Mucosa of gallbladder (tissue), 1 donor: ENCODE results near the gene SHISA4. TPM values are rescaled to one million over a fixed set of nuclear protein-coding genes. Genes with fewer than 3 reads are reported as not detected.
A peak's percentile ranks its signal among the peaks of the same experiment; 100 is the strongest.
"Not testable (repeated sequence)": the region's sequence is repeated elsewhere in the genome, so short reads cannot be mapped to it uniquely, and the experiment has no call there.

Experiments used
- DNase-seq: peaks from one replicate; pipeline ENCODE4 v3.0.0-alpha.2; 2020; ENCODE audit warnings: low spot score
- total RNA-seq: library from RNA; stranded (reverse); gene quantifications from one replicate; pipeline ENCODE4 v1.2.1, GENCODE V29; 2021
- donor health status: DM: no; HTN: no; CAD: no.

SHISA4 gene
- total RNA-seq, 1 donor from 2014 or later, result 29.4 TPM

GRCh38 chr1:201898240-201898894 lies 9.7 kb downstream of the SHISA4 start:
- no peak for DNase-seq

GRCh38 chr1:201898992-201899391 lies 10.3 kb downstream of the SHISA4 start:
- no peak for DNase-seq

GRCh38 chr1:201899683-201900429 lies 11.2 kb downstream of the SHISA4 start:
- no peak for DNase-seq

- no peak for DNase-seq
Measured at GRCh38 chr1:201900476-201900875, 11.8 kb downstream of the SHISA4 start.

DNA sequence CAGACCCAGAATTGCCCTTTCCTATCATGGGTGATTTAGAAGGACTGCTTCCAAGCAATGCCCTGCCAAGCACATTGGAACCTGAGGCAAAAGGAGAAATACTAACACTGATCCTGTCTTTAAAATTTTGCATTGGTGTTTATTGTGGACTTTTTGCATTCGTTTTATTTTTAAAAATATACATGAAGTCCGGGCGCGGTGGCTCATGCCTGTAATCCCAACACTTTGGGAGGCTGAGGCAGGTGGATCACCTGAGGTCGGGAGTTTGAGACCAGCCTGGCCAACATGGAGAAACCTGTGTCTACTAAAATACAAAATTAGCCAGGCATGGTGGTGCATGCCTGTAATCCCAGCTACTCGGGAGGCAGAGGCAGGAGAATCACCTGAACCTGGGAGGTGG lies 12.3 kb downstream of the SHISA4 start:
- not testable (repeated sequence) for DNase-seq

DNA sequence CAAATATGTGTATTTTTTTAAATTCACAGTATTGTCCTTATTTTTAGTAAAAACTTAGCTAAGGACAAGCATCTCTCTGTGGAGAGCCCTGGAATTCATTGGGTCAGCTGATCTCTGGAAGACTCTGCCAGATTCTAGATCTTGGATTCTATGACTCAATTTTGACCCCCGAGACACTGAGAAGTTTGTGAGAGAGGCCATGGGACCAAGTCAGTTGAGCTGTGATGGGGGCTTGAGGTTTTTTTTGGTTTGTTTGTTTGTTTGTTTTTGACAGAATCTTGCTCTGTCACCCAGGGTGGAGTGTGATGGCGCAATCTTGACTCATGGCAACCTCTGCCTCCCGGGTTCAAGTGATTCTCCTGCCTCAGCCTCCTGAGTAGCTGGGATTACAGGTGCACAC lies 13.5 kb downstream of the SHISA4 start:
- DNase-seq, result no peak

- DNase-seq, result no peak
Measured at GRCh38 chr1:201903135-201903534, 14.4 kb downstream of the SHISA4 start.

GRCh38 chr1:201904579-201904978 lies 15.9 kb downstream of the SHISA4 start:
- peak; percentile 54 for DNase-seq

GRCh38 chr1:201905234-201905890 lies 16.7 kb downstream of the SHISA4 start:
- DNase-seq, result no peak

DNA sequence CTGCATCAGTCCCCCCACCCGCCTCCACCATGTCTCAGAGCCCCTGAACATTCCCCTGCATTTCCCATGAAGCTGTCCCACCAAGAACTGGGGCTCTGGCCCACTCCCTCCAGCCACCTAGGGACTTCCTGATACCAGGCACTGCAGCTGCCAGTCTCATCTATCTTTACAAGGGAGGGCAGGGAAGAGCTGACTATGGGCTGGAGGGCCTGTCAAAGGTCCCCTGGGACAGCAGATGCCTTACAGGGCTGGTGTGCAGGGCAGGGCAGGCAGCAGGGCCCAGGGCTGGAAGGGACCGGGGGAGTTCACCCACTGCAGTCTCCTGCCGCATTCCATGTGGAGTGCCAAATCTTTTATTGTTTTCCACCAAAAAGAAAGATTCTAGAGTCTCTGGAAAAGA lies 17.6 kb downstream of the SHISA4 start:
- no peak for DNase-seq

- no peak for DNase-seq
Measured at GRCh38 chr1:201907621-201908020, 18.9 kb downstream of the SHISA4 start.

GRCh38 chr1:201911826-201912571 lies 23.3 kb downstream of the SHISA4 start:
- no peak for DNase-seq

DNA sequence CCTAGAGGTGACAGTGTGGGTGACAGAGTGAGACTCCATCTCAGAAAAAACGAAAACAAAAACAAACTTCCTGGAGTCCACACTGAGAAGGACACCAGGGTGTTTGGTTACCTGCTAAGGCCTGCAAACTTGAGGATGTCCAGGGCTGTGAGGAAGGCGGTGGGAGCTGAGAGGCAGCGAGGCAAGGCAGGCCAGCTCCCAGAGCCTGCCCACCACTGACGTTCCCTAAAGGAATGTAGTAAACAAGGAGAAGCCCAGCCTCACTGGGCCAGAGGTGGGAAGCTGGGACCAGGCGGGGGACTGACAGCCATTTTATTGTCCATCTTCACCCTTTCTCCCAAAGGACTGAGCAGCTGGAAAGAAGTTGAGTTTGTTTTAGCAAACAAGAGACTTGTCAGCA lies 24.1 kb downstream of the SHISA4 start:
- DNase-seq, result peak; percentile 43

DNA sequence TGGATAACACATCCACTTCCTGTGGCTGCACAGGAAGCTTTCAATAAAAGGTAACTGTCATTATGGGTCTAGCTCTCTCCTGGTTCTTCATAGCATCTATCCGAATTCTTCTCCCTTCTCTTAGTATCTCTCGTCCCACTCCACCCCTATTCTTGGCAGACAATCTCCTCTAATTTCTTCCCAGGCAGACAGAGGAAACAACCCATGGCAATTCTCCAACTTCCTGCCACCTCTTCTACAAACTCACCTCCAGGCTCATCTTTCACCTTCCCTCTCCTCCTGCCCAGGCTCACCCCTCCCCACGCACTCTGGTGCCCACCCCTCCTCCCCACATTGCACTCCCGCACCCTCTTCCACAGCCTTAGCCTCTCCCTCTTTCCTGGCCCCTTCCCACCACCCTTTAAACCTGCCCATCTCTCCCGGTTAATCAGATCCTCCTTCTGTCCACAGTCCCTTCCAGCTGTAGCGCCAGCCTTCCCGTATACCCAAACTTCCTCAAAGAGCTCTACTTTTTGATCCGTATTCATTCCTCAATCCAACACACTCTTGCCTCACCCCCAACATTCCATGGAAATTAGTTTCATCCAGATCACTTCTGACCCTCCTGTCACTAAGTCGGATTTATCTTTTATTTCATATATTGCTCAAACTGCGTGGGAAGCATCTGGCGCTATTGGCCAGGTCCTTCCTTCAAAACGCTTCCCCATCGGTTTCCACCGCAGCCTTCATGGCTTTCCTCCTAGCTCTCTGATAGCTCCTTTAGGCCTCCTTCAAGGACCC lies 25.9 kb downstream of the SHISA4 start:
- DNase-seq, result no peak

GRCh38 chr1:201916649-201917249 lies 28.1 kb downstream of the SHISA4 start:
- peak; percentile 75 for DNase-seq

GRCh38 chr1:201917362-201918033 lies 28.8 kb downstream of the SHISA4 start:
- DNase-seq, result peak; percentile 51

- no peak for DNase-seq
Measured at GRCh38 chr1:201918343-201918742, 29.6 kb downstream of the SHISA4 start.

DNA sequence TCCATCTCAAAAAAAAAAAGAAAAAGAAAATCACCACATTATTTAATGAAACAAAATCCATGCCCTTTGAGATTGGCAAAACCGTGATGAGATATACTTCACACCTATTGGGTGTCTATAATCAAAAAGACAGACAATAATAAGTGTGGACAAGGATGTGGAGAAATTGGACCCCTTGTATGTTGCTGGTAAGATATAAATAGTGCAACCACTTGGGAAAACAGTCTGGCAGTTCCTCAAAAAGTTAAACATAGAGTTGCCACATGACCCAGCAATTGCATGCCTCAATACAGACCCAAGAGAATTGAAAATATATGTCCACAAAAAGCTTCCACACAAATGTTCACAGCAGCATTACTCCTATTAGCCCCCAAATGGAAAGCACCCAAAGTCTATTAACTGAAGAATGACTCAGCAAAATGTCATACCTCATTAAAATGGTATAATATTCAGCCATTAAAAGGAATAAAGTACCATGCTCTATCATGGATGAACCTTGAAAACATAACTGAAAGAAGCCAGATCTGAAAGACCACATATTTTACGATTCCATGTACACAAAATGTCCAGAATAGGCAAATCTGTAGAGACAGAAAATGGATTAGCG lies 33.4 kb downstream of the SHISA4 start:
- no peak for DNase-seq

DNA sequence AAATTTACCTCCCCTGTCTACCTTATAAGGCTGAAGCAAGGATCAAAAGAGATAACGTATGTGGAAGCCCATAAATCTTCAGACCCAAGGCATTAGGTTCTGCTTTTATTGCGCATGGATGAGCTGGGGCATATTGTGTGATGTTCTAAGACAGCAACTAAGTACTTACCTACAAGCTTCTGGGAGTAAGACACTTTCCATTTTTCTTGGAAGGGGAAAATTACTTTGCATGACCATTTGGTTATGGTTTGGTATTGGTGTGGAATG lies 36.5 kb downstream of the SHISA4 start:
- no peak for DNase-seq

DNA sequence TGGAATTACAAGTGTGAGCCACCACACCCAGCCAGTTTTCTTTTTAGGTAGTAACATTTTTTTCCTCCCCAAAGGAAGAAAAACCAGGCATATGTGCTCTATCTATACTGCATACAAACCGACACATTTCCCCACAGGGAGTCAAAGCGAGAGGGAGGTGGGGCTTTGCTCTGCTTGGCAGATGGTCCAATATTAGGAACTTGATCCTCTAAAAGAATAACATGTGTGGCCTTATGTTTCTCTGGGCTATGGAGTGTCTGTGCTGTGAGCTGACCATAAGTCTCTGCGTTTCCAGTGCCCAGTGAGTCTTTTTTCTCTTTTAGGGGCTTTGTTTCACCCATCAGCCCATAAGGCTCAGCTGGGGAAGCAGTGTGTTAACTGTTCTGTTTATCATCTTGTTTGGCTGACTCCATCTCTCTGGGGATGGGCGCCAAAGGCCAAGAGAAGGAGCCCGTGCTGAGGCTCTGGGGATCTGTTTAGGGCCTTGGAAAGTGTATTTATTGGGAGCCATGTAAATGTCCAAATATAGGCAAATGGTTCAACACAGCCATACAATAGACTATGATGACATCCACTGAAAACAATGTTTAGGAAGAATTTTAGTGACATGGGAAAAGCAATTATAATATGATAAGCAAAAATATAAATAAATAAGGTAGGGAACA lies 37.4 kb downstream of the SHISA4 start:
- no peak for DNase-seq
